ENCODE data around the gene HTN3.
"Not testable (repeated sequence)": the region's sequence is repeated elsewhere in the genome, so short reads cannot be mapped to it uniquely, and the experiment has no call there.

Gene HTN3

GRCh38 chr4:70028159-70028558 lies at the start of gene HTN3:
HTN3 (plus strand) TSS chr4:70028459; CDS start chr4:70030741, 2,282 bp downstream.
- DNase-seq (ENCODE audit: low spot score), result not testable (repeated sequence)

DNA sequence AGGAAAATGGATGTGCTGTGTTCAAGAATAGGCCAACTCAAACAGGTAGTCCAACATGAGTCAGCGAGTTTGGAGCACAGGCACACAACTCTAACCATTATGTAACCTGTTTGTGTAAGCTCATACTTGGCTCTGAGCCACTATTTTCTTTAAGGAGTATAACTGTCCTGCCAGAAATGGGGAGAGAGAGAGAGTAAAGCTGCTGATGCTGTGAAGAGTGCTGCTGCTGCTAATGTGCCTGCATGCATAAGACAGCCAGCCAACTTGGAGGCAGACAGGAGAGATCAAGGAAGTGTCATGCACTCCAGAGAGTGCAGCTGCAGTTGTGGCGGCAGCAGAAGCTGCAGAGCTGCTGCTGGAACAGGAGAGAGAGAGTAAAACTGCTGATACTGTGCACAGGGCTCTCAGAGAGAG lies 44.2 kb upstream of the HTN3 start:
- peak; percentile 13 for DNase-seq (ENCODE audit: low spot score)

DNA sequence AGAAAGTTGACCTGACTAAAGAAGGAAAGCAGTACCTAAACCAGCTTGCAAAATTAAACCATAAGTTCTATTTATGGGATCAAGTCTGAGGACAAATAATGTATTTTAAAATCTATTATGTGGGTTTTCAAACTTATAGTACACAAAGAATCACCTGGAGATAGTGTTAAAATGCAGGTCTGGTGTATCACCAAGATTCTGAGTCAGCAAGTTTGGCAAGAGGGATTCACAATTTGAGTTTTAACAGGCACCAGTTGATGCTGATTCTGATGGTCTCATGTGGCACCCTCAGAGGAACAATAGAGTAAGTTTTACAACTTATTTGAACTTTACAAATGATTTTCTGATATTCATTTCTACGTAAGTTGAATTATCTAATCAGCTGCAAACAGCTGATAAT lies 41.6 kb upstream of the HTN3 start:
- no peak for DNase-seq (ENCODE audit: low spot score)

- DNase-seq (ENCODE audit: low spot score), result no peak
These were observed 37.2 kb upstream of the HTN3 start for GRCh38 chr4:69991016-69991415.

DNA sequence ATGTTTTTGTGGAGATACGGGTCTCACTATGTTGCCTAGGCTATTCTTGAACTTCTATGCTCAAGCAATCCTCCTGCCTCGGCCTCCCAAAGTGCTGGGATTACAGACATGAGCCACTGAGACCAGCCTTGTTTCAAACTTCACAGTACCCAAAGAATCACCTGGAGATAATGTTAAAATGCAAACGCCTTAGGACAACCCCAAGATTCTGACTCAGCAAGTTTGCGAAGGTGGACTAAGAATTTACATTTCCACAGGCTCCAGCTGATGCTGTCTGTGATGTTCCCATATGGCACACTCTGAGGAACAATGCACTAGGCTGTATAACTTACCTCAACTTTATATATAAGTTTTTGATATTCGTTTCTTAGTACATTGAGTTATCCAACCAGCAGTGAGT lies 33.5 kb upstream of the HTN3 start:
- no peak for DNase-seq (ENCODE audit: low spot score)

- DNase-seq (ENCODE audit: low spot score), result no peak
These were observed 32.7 kb upstream of the HTN3 start, which contains the start of gene STATH for GRCh38 chr4:69995526-69996016. STATH (plus strand) TSS chr4:69995966; CDS start chr4:69998438, 2,472 bp downstream.

- DNase-seq (ENCODE audit: low spot score), result peak; percentile 45
These were observed 28.8 kb upstream of the HTN3 start for GRCh38 chr4:69999420-69999819.

GRCh38 chr4:70000711-70001110 lies 27.5 kb upstream of the HTN3 start:
- DNase-seq (ENCODE audit: low spot score), result no peak

DNA sequence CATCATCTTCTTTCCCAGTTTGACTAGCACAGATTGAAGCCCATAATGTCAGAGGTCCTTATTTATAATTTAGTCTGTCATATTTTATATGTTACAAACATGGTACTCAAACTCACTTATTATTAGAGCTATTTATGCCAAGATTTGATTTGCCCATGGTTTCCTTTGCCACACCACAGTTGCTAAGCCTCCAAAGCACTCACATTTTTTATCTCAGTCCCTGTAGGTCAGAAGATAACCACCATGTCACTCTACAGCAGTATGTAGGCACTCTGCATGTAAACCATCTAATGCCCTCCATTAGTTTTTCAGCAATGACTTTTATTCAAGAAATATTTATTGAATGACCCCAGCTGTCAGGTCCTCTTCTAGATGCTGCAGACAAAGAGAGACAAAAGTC lies 25.8 kb upstream of the HTN3 start:
- DNase-seq (ENCODE audit: low spot score), result no peak

DNA sequence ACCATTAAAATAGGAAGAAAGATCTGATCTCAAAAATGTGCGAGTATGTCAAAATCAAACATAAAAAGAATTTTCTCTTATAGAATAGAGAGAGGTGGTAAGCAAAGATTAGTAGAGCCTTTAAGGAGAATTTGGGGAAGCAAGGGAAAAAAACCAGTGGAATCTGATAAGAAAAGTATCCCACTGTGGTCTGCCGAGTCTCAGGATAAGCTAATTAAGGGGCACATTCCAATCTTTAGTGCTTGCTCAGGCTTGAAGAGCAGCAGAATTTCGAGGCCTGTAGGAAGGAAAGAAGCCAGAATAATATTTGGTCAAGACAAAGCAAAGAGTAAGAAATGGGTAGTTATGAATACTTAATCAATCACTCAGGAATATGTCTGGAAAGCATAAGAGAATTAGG lies 19.5 kb upstream of the HTN3 start:
- DNase-seq (ENCODE audit: low spot score), result no peak

DNA sequence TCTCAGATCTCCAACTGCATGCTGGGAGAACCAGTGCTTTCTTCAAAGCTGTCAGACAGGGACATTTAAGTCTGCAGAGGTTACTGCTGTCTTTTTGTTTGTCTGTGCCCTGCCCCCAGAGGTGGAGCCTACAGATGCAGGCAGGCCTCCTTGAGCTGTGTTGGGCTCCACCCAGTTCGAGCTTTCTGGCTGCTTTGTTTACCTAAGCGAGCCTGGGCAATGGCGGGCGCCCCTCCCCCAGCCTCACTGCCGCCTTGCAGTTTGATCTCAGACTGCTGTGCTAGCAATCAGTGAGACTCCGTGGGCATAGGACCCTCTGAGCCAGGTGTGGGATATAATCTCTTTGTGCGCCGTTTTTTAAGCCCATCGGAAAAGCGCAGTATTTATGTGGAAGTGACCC lies 9.3 kb upstream of the HTN3 start:
- DNase-seq (ENCODE audit: low spot score), result not testable (repeated sequence)

DNA sequence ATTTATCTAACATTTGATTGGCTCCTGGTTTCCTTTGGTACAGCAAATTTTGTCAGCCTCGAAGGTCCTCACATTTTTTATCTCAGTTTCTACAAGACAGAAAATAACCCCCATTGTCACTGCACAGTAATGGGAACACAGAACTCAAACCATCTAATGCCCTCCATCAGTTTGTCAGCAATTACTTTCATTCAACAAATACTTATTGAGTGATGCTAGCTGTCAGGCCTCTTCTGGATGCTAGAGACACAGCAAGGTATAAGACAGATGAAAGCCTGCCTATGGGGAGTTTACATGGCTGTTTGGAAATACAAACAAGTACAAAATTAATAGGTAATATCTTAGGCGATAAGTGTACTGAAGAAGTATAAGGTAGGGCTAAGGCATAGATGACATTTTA lies 5.0 kb upstream of the HTN3 start:
- DNase-seq (ENCODE audit: low spot score), result no peak

GRCh38 chr4:70027011-70027410 lies 1.2 kb upstream of the HTN3 start:
- DNase-seq (ENCODE audit: low spot score), result no peak

- DNase-seq (ENCODE audit: low spot score), result not testable (repeated sequence)
These were observed 9.3 kb downstream of the HTN3 start for GRCh38 chr4:70037559-70037958.

- DNase-seq (ENCODE audit: low spot score), result not testable (repeated sequence)
These were observed 11.7 kb downstream of the HTN3 start for GRCh38 chr4:70039928-70040327.

GRCh38 chr4:70041652-70042286 lies 13.5 kb downstream of the HTN3 start:
- DNase-seq (ENCODE audit: low spot score), result no peak

DNA sequence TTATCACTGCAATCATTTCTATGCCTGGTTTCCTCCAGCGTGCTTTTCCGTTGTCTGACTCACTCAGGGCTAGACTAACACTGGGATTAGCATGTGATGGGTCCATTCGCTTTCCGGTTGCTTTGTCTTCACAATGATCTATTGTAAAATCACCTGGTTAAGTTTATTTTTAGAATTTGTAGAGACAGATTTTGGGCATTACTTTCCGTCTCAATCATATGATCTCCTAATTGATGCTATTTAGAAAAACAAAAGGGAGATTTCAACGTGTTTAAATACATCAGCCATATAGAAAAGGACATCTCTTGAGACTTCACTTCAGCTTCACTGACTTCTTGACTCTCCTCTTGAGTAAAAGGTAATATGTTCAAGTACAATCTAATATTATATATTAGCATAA lies 21.9 kb downstream of the HTN3 start, which contains the start of gene HTN1:
Gene HTN1 (plus strand): TSS at position 301 of the 400 bp plus-strand sequence. CDS start 2,639 bp downstream, outside the sequence.
- not testable (repeated sequence) for DNase-seq (ENCODE audit: low spot score)

GRCh38 chr4:70056534-70056933 lies 28.3 kb downstream of the HTN3 start:
- not testable (repeated sequence) for DNase-seq (ENCODE audit: low spot score)

DNA sequence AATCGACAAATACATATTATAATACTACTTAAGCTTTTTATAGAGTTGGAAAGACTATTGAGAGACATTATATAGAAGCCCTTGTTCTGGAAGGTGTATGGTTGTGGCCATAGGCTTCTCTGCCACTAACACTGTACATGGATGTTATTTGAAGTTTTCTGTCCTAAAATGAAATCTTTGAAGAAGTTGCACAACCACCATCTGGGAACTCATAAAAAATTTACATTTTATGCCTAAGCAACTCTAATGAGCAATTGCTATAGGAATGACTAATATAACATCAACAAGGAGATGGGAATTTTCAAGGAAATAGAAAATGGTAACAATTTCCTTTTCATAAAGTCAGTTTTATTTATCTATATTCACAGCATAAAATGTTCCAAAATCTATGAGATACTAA lies 29.4 kb downstream of the HTN3 start:
- DNase-seq (ENCODE audit: low spot score), result no peak

- DNase-seq (ENCODE audit: low spot score), result no peak
These were observed 30.9 kb downstream of the HTN3 start for GRCh38 chr4:70059149-70059548.

- DNase-seq (ENCODE audit: low spot score), result no peak
These were observed 33.7 kb downstream of the HTN3 start for GRCh38 chr4:70062000-70062399.

DNA sequence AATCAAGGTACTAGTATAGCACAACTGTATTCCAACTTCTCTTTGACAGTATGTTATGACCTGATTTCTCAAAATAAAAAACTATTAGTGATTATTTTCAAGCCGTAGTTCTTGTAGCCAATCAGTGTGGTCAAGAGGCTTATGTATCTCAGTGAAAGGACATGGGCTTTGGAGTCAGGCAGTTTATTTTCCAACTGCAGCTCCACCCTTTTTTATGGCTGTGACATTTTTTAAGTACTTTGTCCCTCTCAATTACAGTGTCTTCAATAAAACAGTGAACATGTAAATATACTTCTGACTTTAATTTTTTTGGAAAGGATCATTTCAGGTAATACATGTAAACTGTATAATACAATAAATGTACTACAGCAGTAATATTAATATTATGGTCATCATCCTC lies 51.9 kb downstream of the HTN3 start:
- no peak for DNase-seq (ENCODE audit: low spot score)
